Endodermal cell (in vitro differentiated cells): ENCODE results near the gene SLC16A1. TPM values are rescaled to one million over a fixed set of nuclear protein-coding genes. Genes with fewer than 3 reads are reported as not detected.
A peak's percentile ranks its signal among the peaks of the same experiment; 100 is the strongest.

Experiments used
- DNase-seq: peaks from one replicate; pipeline ENCODE4 v3.0.0-alpha.2; 2017
- H3K27ac ChIP-seq: 2 replicates; pipeline ENCODE4 v1.5.1; 2013; ENCODE audit warnings: mild to moderate bottlenecking, low read depth, low read length, moderate library complexity
- H3K27me3 ChIP-seq: 2 replicates; pipeline ENCODE4 v1.6.1; 2013; ENCODE audit warnings: mild to moderate bottlenecking, low read length, moderate library complexity; ENCODE audit not compliant: insufficient read depth, control insufficient read depth, poor library complexity, severe bottlenecking
- H3K36me3 ChIP-seq: 2 replicates; pipeline ENCODE4 v1.7.0; 2013; ENCODE audit warnings: mild to moderate bottlenecking, low read length, moderate library complexity; ENCODE audit not compliant: control insufficient read depth, insufficient read depth
- H3K4me1 ChIP-seq: one replicate; pipeline ENCODE4 v1.7.0; 2013; ENCODE audit warnings: low read length; ENCODE audit not compliant: control insufficient read depth, insufficient read depth
- H3K4me3 ChIP-seq: 2 replicates; pipeline ENCODE4 v1.5.1; 2013; ENCODE audit warnings: mild to moderate bottlenecking, low read length, moderate library complexity
- H3K9ac ChIP-seq: 2 replicates; pipeline ENCODE4 v1.6.1; 2013; ENCODE audit warnings: mild to moderate bottlenecking, low read length, moderate library complexity; ENCODE audit not compliant: poor library complexity, severe bottlenecking; ENCODE audit errors: extremely low read depth
- H3K9me3 ChIP-seq: 2 replicates; pipeline ENCODE4 v1.6.1; 2013; ENCODE audit warnings: mild to moderate bottlenecking, low read length, moderate library complexity; ENCODE audit not compliant: control insufficient read depth
- H3K27ac Mint-ChIP-seq: 2 replicates; pipeline ENCODE4 v1.8.0; 2020; ENCODE audit warnings: mixed read lengths
- H3K27me3 Mint-ChIP-seq: 2 replicates; pipeline ENCODE4 v1.8.0; 2021; ENCODE audit warnings: mild to moderate bottlenecking, mixed read lengths; ENCODE audit not compliant: insufficient read depth
- H3K36me3 Mint-ChIP-seq: 2 replicates; pipeline ENCODE4 v1.8.0; 2020; ENCODE audit warnings: low read depth, mixed read lengths
- H3K4me1 Mint-ChIP-seq: 2 replicates; pipeline ENCODE4 v1.8.0; 2020; ENCODE audit warnings: mixed read lengths
- H3K4me3 Mint-ChIP-seq: 2 replicates; pipeline ENCODE4 v1.8.0; 2020; ENCODE audit warnings: mild to moderate bottlenecking, moderate library complexity, mixed read lengths
- H3K9me3 Mint-ChIP-seq: 2 replicates; pipeline ENCODE4 v1.8.0; 2020; ENCODE audit warnings: mild to moderate bottlenecking, mixed read lengths
- WGBS, 2 experiments: methylation state at CpG; one replicate each; pipeline versions ENCODE4 v1.1.5 to v1.1.7; 2013; ENCODE audit warnings: missing lambda C conversion rate in 2 of 2, mixed read lengths in 1 of 2; ENCODE audit not compliant: insufficient coverage in 1 of 2, insufficient read length in 1 of 2; 5-methylcytosine and 5-hydroxymethylcytosine counted together
- total RNA-seq, 2 donors: library from RNA; stranded (reverse); fragmentation: NEBNext Ultra II Directional in 1 of 2; extraction: Animal tissue kit (Norgen Biotek cat#: 25700) in 1 of 2; gene quantifications; 2 replicates in 1 of 2; 3 replicates in 1 of 2; pipeline ENCODE4 v1.2.1, GENCODE V29; 2021
- TF ChIP-seq, protein P1 (sequence below): fragments of 200-600 bp; sonication (generic); conservative IDR thresholded peaks from 2 replicates; pipeline ENCODE4 v1.5.0; 2021; ENCODE audit warnings: antibody characterized with exemption, mild to moderate bottlenecking

SLC16A1 gene
- total RNA-seq, 2 donors from 2014 or later: 229 to 248 TPM

DNA sequence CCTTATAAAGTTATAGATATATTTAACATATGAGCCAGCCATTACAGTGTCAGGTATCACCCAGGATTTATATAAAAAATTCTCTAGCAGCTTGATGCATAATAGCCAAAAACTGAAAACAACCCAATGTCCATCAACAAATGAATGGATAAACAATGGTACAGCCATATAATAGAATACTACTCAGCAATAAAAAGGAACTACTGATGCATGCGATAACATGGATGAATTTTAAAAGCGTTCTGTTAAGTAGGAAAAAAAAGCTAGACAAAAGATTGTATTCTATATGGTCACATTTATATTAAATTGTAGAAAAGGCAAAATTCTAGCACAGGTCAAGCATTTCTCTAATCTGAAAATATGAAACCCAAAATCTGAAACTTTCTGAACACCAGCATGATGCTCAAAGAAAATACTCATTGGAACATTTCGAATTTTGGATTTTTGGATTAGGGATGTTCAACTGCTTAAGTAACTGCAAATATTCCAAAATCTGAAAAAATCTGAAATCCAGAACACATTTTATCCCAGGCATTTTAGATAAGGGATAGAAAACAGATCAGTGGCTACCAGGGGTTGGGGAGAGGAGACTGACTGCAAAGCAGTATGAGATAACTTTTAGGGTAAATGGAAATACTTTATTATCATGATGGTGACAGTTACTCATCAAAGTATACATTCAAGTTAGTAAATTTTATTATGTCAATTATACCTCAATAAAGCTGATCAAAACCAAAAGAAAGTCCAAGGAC is 22.0 kb downstream of the SLC16A1 start:
- TF ChIP-seq, protein P1, sequence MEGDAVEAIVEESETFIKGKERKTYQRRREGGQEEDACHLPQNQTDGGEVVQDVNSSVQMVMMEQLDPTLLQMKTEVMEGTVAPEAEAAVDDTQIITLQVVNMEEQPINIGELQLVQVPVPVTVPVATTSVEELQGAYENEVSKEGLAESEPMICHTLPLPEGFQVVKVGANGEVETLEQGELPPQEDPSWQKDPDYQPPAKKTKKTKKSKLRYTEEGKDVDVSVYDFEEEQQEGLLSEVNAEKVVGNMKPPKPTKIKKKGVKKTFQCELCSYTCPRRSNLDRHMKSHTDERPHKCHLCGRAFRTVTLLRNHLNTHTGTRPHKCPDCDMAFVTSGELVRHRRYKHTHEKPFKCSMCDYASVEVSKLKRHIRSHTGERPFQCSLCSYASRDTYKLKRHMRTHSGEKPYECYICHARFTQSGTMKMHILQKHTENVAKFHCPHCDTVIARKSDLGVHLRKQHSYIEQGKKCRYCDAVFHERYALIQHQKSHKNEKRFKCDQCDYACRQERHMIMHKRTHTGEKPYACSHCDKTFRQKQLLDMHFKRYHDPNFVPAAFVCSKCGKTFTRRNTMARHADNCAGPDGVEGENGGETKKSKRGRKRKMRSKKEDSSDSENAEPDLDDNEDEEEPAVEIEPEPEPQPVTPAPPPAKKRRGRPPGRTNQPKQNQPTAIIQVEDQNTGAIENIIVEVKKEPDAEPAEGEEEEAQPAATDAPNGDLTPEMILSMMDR: no peak
- H3K27me3 ChIP-seq: no peaks in the 10 kb centered on the region
- no peak overlapping the region for H3K9ac ChIP-seq
- H3K36me3 ChIP-seq: peaks cover 52% of the 10 kb centered on the region
- no peaks in the 10 kb centered on the region for H3K4me1 ChIP-seq
- Mint-ChIP-seq H3K27me3 (no peaks in the 10 kb centered on the region), H3K27ac (peak overlapping the region; percentile 90), H3K4me3 (no peak overlapping the region), H3K4me1 (peaks cover 37% of the 10 kb centered on the region), H3K9me3 (no peaks in the 10 kb centered on the region), H3K36me3 (peaks cover 31% of the 10 kb centered on the region)
- 96 to 100% methylated on average over 1 to 2 of the region's 3 CpGs for WGBS, 2 experiments
- peak overlapping the region; percentile 63 for H3K27ac ChIP-seq
- no peak for DNase-seq
- H3K9me3 ChIP-seq: peaks cover 4% of the 10 kb centered on the region
- peak overlapping the region; percentile 23 for H3K4me3 ChIP-seq

DNA sequence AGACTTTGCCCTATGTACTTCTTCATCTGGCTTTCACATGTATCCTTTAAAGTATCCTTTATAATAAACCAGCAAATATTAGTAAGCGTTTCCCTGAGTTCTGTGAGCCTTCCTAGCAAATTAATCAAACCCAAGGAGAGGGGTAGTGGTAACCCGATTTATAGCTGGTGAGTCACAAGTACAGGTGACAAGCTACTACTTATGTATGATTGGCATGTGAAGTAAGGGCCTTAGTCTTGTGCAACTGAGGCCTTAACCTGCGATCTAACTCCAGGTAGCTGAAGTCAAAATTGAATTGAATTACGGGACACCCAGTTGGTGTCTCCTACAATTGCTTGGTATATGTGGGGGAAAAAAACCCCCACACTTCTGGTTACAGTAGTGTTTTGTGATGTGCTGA is 26.0 kb downstream of the SLC16A1 start:
- Mint-ChIP-seq H3K36me3 (peaks cover 59% of the 10 kb centered on the region), H3K27ac (no peak overlapping the region)

DNA sequence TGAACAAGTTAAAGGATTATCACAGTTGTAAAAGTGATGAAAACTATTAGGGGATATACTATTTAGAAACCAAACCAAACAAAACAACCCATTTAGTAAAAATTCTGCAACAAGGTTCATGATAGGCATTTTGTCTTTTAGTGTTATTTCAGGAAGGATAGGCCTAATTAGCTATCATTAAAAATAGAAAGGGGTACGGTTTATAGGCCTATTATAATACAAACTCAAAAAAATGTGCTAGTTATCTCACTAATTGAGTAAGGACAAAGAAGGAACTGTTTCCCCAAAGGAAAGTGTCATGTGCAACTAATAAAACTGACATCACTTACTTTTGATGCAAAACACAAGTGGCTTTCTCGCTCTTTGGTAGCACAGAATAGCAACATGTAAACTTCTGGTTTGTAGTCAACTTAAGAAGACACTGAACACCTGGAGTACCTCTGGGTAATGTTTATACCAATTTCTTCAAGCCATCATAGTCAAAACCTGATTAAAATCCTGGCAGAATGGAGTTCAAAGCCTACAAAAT is 28.5 kb downstream of the SLC16A1 start:
- Histone ChIP-seq H3K36me3 (peaks cover 93% of the 10 kb centered on the region), H3K9me3 (no peaks in the 10 kb centered on the region), H3K4me3 (no peak overlapping the region), H3K27ac (no peak overlapping the region), H3K27me3 (no peaks in the 10 kb centered on the region), H3K9ac (no peak overlapping the region), H3K4me1 (no peaks in the 10 kb centered on the region)
- Mint-ChIP-seq H3K36me3 (peaks cover 71% of the 10 kb centered on the region), H3K9me3 (no peaks in the 10 kb centered on the region), H3K27me3 (no peaks in the 10 kb centered on the region), H3K4me3 (no peak overlapping the region), H3K27ac (no peak overlapping the region), H3K4me1 (no peaks in the 10 kb centered on the region)
- 97 to 100% methylated on average over 1 to 2 of the region's 2 CpGs for WGBS, 2 experiments
- DNase-seq: no peak
- TF ChIP-seq, protein P1: no peak

More for the DNA sequence above, 26.0 kb downstream of the SLC16A1 start:
- H3K9ac ChIP-seq: no peak overlapping the region
- peaks cover 78% of the 10 kb centered on the region for H3K36me3 ChIP-seq
- TF ChIP-seq, protein P1: no peak
- H3K4me1 Mint-ChIP-seq: peaks cover 8% of the 10 kb centered on the region
- peaks cover 4% of the 10 kb centered on the region for H3K9me3 ChIP-seq
- H3K27ac ChIP-seq: no peak overlapping the region
- no peaks in the 10 kb centered on the region for H3K27me3 ChIP-seq
- H3K4me3 Mint-ChIP-seq: no peak overlapping the region
- WGBS, 2 experiments: 86 to 97% methylated on average over 2 to 4 of the region's 4 CpGs
- H3K9me3 Mint-ChIP-seq: no peaks in the 10 kb centered on the region
- no peaks in the 10 kb centered on the region for H3K27me3 Mint-ChIP-seq
- H3K4me3 ChIP-seq: no peak overlapping the region
- no peak for DNase-seq
- H3K4me1 ChIP-seq: no peaks in the 10 kb centered on the region
